IPS-18a (cell line): ENCODE data around the gene NRGN.
A peak's percentile ranks its signal among the peaks of the same experiment; 100 is the strongest.

ENCODE experiments used
- H3K27ac ChIP-seq: one replicate; pipeline ENCODE4 v1.5.1; 2013; ENCODE audit warnings: low read length
- H3K27me3 ChIP-seq: one replicate; pipeline ENCODE4 v1.6.1; 2013; ENCODE audit warnings: mild to moderate bottlenecking, low read length; ENCODE audit not compliant: control insufficient read depth, insufficient read depth
- H3K36me3 ChIP-seq: one replicate; pipeline ENCODE4 v1.6.1; 2013; ENCODE audit warnings: low read depth, low read length; ENCODE audit not compliant: control insufficient read depth
- H3K4me1 ChIP-seq: one replicate; pipeline ENCODE4 v1.6.1; 2013; ENCODE audit warnings: low read depth, low read length; ENCODE audit not compliant: control insufficient read depth
- H3K4me3 ChIP-seq: one replicate; pipeline ENCODE4 v1.5.1; 2013; ENCODE audit warnings: low read length
- H3K9ac ChIP-seq: one replicate; pipeline ENCODE4 v1.6.1; 2013; ENCODE audit warnings: mild to moderate bottlenecking, low read length, moderate library complexity
- H3K9me3 ChIP-seq: one replicate; pipeline ENCODE4 v1.6.1; 2013; ENCODE audit warnings: low read depth, low read length; ENCODE audit not compliant: control insufficient read depth

Gene NRGN

DNA sequence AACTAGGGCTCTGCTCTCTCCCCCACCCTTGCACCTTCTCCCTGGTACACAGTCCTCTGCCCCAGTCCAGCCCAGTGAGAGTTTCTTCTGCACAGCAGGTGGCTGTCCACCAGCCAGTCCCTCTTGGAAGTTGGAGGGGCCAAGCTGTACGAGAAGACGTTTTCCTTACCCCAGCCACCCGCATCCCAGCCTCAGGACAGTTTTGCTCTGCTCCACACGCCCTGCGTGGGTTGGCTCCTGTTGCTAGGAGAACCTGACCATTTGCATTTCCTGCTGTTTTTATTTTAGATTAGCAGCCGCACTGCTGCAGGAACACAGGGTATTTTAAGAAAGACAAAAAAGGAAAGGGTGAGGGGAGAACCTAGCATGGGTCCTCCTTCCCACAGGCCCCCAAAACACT, 17.6 kb upstream of the NRGN start:
- H3K4me3 ChIP-seq = no peak overlapping the region
- peaks cover 31% of the 10 kb centered on the region for H3K4me1 ChIP-seq
- H3K27me3 ChIP-seq = peaks cover 84% of the 10 kb centered on the region

DNA sequence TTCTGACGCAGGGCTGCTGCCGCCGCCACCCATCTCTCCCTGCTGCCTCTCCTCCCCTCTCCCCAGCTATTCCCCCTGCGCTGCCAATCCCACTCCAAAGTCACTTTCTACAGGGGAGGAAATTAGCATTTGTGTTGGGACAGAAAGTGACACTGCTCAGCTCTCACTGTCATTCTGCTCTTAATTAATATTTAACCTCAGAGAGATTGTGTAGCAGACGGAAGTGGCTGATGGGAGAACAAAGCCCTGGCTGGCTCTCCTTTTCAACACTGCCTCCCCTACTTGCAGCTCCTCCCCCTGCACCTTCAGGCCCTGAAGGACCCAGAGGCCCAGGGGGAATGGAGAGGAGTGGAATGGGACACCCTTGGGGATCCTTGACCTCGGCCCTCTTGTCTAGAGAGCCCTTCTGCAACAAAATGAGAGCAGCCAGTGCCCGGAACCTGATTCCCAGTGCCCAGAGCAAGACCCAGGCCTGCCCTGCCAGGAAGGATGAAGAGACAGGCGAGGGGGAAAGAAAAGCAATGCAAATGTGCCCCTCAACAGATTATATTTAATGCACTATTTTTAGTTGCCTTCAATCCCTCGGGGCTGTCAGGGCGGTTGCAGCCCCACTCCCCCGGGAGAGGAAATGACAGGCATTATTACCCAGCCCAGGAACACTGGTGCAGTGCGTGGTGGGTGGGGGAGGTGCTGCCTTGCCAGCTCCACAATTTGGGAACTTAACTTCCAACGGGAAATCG, 14.6 kb upstream of the NRGN start:
- peak overlapping the region; percentile 11 for H3K4me3 ChIP-seq

More for the DNA sequence above, 17.6 kb upstream of the NRGN start:
- Histone ChIP-seq H3K36me3 (no peaks in the 10 kb centered on the region), H3K9me3 (no peaks in the 10 kb centered on the region), H3K9ac (no peak overlapping the region), H3K27ac (no peak overlapping the region)

DNA sequence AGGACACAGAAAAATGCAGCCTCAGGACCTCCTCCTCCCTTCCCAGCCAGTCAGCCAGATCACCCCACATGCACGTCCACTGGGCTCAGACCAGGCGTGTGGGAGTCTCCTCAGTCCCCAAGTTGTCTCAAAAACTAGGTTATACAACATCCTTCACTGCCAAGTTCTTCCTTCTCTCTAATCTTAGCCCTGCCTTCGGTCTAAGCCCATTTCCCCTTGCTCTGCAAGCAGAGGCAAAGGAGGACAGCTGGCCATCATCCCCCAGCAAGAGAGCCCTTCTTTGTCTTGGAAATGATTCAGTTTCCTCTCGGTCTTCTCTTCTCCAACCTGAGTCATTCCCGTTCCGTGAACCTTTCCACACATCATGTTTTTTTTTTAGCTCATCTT, 14.0 kb upstream of the NRGN start:
- Histone ChIP-seq H3K27ac (no peak overlapping the region), H3K36me3 (no peaks in the 10 kb centered on the region), H3K4me1 (peaks cover 15% of the 10 kb centered on the region), H3K4me3 (peak overlapping the region; percentile 11), H3K9me3 (no peaks in the 10 kb centered on the region), H3K9ac (no peak overlapping the region), H3K27me3 (peaks cover 48% of the 10 kb centered on the region)

More for the DNA sequence above, 14.6 kb upstream of the NRGN start:
- H3K4me1 ChIP-seq = peaks cover 15% of the 10 kb centered on the region
- H3K9me3 ChIP-seq = no peaks in the 10 kb centered on the region
- H3K9ac ChIP-seq = no peak overlapping the region
- peaks cover 54% of the 10 kb centered on the region for H3K27me3 ChIP-seq
- no peaks in the 10 kb centered on the region for H3K36me3 ChIP-seq
- H3K27ac ChIP-seq = no peak overlapping the region

DNA sequence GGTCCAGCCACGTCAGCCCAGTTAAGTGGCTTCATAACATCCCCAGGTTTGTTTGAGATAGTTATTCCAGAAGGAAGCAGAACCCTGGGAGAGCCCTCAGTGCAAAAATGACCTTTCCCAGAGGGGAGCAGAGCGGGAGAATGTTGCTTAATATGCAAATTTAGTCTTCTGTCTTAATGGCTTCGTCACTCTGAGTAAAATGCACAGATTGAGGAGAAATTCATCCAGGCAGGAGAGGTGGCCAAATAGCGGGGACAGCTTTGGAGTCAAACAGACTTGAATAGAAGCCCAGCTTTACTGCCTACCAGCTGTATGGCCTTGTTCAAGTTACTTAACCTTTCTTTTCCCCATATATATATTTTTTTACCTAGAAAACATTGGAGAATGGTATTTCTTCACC, 12.3 kb upstream of the NRGN start:
- H3K9me3 ChIP-seq = no peaks in the 10 kb centered on the region
- no peak overlapping the region for H3K4me3 ChIP-seq
- no peak overlapping the region for H3K27ac ChIP-seq
- H3K4me1 ChIP-seq = peaks cover 15% of the 10 kb centered on the region
- no peaks in the 10 kb centered on the region for H3K36me3 ChIP-seq
- no peak overlapping the region for H3K9ac ChIP-seq
- H3K27me3 ChIP-seq = peaks cover 31% of the 10 kb centered on the region

DNA sequence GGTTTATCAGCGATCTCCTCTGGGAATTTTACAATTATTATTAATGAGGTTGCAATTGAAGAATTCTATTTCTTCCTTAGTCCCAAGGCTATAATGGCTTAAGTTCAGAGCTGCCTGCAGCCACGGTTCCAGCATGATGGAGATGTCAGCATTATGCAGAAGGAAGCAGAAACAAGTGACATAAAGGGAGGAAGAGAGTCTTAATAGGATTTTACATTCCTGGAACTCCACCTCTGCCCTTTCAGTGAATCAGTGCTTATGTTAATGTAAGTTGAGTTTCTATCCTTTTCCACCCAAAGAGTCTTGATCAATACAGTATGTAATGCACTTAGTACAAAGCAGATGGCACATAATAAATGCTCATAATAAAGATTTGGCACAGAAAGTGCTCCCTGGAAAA, 11.6 kb upstream of the NRGN start:
- Histone ChIP-seq H3K9ac (no peak overlapping the region), H3K27me3 (peaks cover 24% of the 10 kb centered on the region), H3K9me3 (no peaks in the 10 kb centered on the region), H3K27ac (no peak overlapping the region), H3K36me3 (no peaks in the 10 kb centered on the region), H3K4me1 (peaks cover 15% of the 10 kb centered on the region), H3K4me3 (no peak overlapping the region)

DNA sequence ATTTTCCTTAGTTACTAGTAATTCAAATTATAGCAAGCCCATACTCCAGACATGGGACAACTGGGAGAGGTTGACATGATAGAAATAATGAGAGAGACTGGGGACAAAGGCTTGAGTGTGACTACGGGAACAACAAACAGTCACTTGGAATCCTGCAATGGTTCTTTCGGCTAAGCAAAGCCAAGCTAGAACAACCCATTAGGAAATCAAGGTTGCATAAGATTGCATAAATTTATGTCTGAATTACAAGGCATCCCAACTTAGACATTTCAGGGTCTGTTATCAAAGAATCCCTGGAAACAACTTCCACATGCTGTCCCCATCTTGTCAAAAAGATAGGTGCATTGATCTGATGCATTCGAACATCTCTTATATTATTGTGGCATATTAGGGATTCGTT, 10.2 kb upstream of the NRGN start:
- Histone ChIP-seq H3K4me3 (no peak overlapping the region), H3K27me3 (peaks cover 12% of the 10 kb centered on the region), H3K9me3 (no peaks in the 10 kb centered on the region), H3K27ac (no peak overlapping the region), H3K36me3 (no peaks in the 10 kb centered on the region), H3K9ac (no peak overlapping the region), H3K4me1 (peaks cover 15% of the 10 kb centered on the region)

DNA sequence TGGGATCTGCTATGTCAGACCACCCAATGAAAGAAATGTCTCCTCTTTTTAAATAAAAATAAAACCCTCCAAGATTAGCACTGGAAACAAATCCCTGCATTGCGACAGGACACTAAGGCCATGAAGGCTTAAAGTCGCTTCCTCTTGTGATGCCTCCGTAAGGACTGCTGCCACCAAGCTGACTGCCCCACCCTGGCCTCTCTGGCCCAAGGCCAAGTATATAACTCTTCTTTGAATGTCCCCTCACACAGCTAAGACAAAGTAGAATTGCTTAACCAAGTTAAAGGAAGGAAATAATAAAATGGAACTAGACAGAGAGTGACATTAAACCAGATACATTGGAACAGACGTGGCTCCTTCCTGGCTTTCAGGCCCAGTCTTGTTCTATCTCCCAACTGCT, 7.5 kb upstream of the NRGN start:
- Histone ChIP-seq H3K9ac (no peak overlapping the region), H3K4me3 (no peak overlapping the region), H3K4me1 (no peaks in the 10 kb centered on the region), H3K27me3 (peaks cover 21% of the 10 kb centered on the region), H3K36me3 (no peaks in the 10 kb centered on the region), H3K27ac (no peak overlapping the region), H3K9me3 (no peaks in the 10 kb centered on the region)

DNA sequence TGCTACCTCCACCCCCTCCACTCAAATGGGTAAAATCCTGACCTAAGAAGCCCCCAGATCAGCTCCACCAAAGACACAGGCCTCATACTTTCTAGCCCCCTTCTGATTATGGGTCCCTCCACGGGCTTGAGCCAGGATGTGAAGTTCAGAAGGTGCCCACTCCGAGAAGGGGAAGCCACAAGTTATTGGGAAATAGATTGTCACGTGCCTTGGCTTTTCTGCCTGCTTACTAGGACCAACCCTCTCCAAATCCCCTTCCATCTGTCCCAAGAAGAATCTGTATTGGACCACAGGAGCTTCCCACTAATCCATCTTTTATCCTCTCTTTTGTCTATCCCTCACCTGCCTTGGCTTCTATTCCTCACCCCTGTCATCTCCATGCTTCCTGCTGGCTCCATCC, 3.0 kb upstream of the NRGN start:
- no peaks in the 10 kb centered on the region for H3K9me3 ChIP-seq
- H3K9ac ChIP-seq = no peak overlapping the region
- no peaks in the 10 kb centered on the region for H3K36me3 ChIP-seq
- peaks cover 8% of the 10 kb centered on the region for H3K4me1 ChIP-seq
- H3K4me3 ChIP-seq = no peak overlapping the region
- peaks cover 63% of the 10 kb centered on the region for H3K27me3 ChIP-seq
- H3K27ac ChIP-seq = no peak overlapping the region

DNA sequence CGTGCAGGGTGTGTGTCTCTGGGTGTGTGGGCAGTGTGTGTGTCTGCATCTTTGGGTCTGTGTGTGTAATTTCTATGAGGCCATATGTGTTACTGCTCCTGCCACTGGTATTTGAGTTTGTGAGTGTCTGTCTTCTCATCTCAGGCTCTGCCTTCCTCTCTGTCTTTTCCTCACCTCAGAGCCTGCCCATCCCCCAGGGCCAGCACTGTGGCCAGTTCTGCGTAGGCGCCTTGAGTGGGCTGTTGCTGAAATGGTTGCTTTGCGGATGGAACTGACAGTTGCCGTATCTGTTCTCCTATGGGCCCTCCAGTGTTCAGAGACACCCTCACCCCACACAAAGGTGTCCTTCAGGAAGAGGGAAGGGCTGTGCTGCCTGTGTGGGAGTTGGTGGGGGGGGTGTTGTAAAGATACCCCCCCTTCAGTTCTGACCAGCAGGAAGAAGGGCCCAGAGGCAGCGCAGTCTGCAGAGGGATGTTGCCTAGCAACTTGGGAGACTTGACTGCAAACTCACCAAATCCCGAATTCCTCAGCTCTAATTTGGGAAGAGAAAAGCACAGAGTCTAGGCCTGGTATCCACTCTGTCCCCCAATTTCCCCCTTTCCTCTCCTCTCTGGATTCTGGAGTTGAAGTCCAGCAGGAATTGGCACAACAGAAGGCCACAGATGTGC, 2.0 kb upstream of the NRGN start:
- H3K27me3 ChIP-seq = peaks cover 73% of the 10 kb centered on the region
- no peak overlapping the region for H3K27ac ChIP-seq
- no peak overlapping the region for H3K9ac ChIP-seq
- no peaks in the 10 kb centered on the region for H3K36me3 ChIP-seq
- no peak overlapping the region for H3K4me3 ChIP-seq
- no peaks in the 10 kb centered on the region for H3K9me3 ChIP-seq
- peaks cover 8% of the 10 kb centered on the region for H3K4me1 ChIP-seq

DNA sequence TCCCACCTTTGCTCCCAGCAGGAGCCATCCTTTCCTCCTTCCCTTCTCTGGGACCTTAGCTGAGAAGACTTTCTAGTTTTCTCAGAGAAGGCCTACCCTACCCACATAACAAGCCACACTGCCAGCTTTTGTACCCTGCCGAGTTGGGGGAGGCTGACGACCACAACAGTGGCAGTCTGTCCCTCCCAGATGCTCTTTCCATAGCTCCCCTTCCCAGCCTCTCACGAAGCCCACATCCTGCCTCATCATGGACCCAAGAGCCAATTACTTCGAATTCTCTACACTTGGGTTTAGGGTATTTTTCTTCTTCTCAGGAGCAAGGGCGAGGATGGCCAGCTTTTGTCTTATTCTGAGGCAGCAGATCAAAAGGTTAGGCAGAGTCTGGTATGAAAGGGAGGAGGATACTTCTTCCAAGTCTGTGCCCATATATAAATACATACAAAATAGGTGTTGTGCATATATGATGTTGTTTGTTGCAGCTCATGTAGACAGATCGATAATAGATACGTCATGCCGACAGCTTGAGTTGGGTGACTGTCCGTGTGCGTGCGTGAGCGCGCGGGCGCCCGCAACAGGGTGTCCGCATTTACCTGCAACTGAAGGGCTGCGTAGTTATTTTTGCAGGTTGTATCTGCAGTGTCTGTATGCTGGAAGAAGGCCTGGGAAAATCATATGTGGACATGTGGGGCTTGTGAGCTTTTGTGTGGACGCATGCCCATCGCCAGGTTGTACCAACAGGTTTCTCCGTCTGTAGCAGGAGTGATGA, 846 bp upstream of the NRGN start:
- H3K9ac ChIP-seq = peak overlapping the region; percentile 6

DNA sequence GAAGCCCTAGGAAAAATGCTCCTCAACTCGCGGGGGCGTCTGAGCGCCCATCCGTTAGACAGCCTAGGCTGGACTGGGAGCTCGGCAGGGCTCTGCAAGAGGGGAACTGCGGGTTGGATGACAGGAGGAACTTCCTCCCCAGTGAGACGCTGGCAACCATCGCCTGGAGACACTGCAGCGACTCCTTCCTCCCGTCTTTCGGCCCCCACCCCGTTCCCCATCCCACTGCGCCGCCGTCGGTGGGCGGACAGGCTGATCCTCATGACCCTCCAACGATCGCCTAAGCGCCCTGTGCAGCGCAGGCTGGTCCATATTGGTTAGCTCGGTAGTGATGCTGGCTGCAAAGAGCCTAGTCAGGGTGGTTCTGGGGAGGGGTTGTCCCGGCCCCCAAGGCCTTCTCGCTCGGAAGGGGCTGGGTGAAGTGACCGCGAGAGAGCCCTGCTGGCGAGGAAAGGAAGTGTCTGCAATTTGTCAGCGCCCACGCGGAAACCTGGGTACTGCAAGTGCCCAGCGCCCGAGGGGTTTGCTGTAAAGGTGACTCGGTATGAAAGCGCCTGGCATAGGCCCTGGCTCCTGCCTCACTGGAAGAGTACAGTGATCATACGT, 638 bp downstream of the NRGN start:
- H3K9ac ChIP-seq = no peak overlapping the region
- peaks cover 88% of the 10 kb centered on the region for H3K27me3 ChIP-seq
- H3K9me3 ChIP-seq = no peaks in the 10 kb centered on the region
- no peaks in the 10 kb centered on the region for H3K36me3 ChIP-seq
- H3K4me1 ChIP-seq = peaks cover 12% of the 10 kb centered on the region
- no peak overlapping the region for H3K27ac ChIP-seq
- peak overlapping the region; percentile 56 for H3K4me3 ChIP-seq

More for the DNA sequence above, 846 bp upstream of the NRGN start:
- Histone ChIP-seq H3K4me1 (peaks cover 8% of the 10 kb centered on the region), H3K4me3 (peak overlapping the region; percentile 56), H3K9me3 (no peaks in the 10 kb centered on the region), H3K27me3 (peaks cover 85% of the 10 kb centered on the region), H3K27ac (no peak overlapping the region), H3K36me3 (no peaks in the 10 kb centered on the region)
